Tibial nerve (tissue), 3 donors: ENCODE measurements around the gene KRTAP10-8.

Experiments used
- POLR2A ChIP-seq, 2 donors: fragments of 450-650 bp; IDR thresholded peaks; one replicate each; pipeline ENCODE4 v1.6.1; 2017; ENCODE audit warnings: antibody characterized with exemption in 2 of 2, mild to moderate bottlenecking in 2 of 2, moderate library complexity in 2 of 2
- TF ChIP-seq, protein P1 (sequence below), 5 experiments: fragments of 200-600 bp in 3 of 5; fragments of 450-650 bp in 2 of 5; sonication (generic) in 3 of 5; IDR thresholded peaks; one replicate each; pipeline ENCODE4 v1.5.1; 2016 to 2019; ENCODE audit warnings: antibody characterized with exemption in 5 of 5, mild to moderate bottlenecking in 3 of 5, moderate library complexity in 2 of 5

DNA sequence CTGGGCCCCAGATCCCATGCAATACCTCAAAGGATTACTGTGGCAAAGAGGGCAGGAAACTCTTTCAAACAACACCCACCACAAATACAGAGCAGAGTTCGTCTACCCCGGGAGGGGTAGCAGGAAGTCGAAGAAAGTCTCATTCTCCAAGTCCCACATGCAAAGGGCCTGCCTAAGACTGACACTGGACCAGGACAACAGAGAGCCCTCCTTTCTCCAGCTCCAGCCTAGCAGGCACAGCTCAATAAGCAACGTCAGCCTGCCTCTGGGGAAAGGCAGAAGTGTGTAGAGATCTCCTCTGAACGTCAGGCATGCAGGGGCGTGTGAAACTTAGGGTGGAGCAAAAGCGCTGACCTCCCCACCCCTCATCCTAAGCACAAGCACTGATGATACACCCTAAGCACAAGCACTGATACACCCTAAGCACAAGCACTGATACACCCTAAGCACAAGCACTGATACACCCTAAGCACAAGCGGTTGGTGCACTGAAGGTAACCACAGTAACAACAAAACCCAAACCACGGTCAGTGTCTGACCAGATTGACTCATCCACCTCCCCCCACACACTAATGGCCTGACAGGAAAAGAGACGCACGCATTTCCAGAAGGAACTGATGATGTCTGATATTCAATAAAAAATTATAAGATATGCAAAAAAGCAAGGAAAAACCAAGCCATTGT, 47.2 kb downstream of the KRTAP10-8 start:
- TF ChIP-seq, protein P1, sequence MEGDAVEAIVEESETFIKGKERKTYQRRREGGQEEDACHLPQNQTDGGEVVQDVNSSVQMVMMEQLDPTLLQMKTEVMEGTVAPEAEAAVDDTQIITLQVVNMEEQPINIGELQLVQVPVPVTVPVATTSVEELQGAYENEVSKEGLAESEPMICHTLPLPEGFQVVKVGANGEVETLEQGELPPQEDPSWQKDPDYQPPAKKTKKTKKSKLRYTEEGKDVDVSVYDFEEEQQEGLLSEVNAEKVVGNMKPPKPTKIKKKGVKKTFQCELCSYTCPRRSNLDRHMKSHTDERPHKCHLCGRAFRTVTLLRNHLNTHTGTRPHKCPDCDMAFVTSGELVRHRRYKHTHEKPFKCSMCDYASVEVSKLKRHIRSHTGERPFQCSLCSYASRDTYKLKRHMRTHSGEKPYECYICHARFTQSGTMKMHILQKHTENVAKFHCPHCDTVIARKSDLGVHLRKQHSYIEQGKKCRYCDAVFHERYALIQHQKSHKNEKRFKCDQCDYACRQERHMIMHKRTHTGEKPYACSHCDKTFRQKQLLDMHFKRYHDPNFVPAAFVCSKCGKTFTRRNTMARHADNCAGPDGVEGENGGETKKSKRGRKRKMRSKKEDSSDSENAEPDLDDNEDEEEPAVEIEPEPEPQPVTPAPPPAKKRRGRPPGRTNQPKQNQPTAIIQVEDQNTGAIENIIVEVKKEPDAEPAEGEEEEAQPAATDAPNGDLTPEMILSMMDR (IDR thresholded peaks at IDR 0.05), result no peak
- TF ChIP-seq POLR2A (IDR thresholded peaks at IDR 0.05), result no peak
